ENCODE measurements around the gene EPC1.

The EPC1 gene

DNA sequence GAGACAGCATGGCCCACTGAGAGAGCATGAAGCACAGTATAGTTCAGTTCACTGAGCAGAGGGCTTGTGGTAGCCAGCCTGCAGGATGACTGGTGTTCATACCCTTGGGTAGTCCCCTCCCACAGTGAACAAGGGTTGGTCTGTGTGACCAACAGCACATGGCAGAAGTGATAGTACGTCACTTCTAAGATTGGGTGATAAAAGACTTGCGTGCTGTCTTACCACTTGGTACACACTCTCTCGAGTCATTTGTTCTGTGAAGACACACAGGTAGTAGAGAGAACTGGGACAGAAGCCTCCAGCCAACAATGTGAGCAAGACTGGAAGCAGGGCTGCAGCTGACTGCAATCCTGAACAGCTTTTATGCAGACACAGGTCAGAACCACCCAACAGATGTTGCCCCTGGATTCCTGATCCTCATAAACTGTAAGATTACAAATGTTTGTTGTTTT, 14.6 kb downstream of the EPC1 start:
- DNase-seq (ENCODE audit: low spot score) = peak; percentile 26

DNA sequence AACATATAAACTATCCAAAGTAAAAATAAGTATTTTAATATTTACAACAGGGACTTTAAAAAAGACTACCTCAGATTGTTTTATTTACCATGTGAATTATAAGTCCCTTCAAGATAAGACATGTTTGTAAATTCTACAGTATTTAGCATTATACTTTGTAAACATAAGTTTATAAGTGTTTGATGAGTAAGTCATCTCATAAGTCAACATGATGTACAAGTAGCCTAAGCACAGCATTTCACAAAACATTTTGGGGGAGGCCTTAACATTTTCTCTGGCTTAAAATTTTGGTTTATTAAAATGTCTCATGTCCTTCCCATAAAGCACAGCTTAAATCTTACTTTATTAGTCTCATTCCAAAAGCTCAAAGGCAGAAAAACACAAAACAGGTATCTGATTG, 15.4 kb downstream of the EPC1 start:
- no peak for DNase-seq (ENCODE audit: low spot score)

DNA sequence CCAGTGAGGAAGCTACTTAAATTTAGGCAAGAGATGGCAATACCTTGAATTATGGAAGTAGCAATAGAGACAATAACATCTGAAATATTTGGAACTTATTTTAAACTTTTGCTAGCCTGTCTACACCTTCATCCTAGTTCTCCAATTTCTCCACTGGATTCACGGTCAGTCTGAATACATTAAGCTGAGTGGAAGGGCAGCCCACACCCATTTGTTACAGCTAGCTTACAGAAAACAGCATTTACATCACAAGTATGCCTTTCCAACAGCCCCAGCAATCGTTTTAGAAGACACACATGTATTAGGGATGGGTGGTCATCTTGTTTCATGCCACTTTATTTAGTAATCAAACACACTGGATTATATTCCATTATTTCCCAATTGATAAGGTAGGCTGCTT, 16.7 kb downstream of the EPC1 start:
- DNase-seq (ENCODE audit: low spot score) = no peak

DNA sequence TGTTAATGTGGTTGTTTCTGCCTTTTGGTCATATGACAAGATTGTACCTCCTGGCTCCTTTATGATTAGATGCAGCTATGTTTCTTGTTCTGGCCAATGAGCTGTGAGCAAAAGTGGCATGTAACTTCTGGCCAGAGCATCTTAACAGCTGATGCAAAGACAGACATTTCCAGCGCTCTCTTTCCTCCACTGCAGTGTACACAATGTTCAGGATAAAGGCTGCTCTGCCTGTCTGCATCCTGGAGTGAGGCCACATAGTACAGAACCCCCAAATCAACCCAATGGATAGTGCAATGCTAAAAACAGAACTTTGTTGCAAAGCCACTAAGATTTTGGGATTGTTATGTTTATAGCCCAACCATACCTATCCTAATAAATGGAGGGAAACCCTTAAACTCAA, 17.9 kb downstream of the EPC1 start:
- no peak for DNase-seq (ENCODE audit: low spot score)

DNA sequence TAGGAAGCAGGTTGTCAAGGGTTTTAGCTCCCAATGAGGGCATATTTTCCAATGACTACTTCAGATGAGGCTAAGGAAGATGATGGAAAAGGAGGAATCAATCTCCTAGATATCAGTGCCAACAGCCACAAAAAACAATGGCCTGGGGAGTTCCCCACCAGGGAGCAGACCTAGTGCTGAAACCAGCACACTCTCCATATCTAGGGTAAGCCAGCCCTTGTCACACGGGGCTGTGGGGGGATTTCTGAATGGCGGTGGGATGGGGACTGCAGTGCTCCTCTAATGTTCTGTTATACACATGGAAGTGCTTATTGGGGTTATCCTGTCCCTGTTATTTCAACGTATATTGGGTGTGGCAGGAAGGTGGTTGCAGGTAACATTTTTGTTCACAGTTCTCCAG, 18.5 kb downstream of the EPC1 start:
- no peak for DNase-seq (ENCODE audit: low spot score)

DNA sequence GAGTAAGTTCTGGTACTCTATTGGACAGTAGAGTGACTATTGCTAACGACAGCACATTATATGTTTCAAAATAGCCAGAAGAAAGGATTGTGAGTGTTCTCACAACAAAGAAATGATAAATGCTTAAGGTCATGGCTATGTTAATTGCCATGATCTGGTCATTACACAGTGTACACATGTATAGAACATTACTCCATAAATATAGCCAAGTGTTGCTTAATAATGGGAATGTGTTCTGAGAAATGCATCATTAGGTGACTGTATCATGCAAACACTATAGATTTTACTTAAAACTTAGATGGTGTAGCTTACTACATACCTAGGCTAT, 19.6 kb downstream of the EPC1 start:
- DNase-seq (ENCODE audit: low spot score) = no peak

DNA sequence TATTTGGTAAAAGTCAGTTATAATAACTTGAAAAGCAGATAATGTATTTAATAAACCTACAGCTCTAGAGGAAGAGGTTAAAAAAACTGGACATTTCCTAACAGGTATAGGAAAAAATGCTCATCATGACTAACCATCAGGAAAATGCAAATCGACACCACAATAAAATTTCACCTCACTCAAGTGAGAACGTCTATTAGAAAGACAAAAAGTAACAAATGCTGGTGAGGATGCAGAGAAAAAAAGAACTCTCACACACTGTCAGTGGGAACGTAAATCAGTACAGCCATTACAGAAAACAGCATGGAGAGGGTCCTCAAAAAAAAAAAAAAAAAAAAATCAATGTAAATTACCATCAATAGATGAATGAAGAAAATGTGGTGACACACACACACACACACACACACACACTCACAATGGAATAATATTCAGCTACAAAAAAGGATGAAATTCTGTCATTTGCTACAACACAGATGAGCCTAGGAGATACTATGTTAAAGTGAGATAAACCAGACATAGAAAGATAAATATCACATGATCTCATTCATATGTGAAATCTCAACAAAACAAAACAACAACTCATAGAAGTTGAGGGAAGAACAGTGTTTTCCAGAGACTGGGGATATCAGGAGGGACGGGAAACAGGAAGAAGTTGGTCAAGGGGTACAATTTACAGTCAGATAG, 20.1 kb downstream of the EPC1 start:
- no peak for DNase-seq (ENCODE audit: low spot score)

DNA sequence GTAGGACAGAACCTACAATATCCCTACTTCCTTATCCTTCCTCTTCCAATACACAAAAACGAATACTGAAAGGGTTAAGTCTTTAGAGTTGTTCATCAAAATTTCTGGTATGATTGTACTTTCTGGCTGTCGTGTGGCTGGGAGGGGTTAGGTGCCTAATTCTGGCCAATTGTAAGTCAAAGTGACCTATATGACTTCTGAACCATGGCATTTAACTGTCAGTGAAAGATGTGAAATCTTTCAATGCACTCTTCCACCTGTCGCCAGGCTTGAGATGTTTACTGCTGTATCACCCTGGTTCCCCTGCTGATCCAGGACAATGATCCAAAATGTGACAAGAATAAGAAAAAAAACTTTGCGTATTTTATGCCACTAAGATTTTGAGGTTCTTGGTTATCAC, 20.8 kb downstream of the EPC1 start:
- DNase-seq (ENCODE audit: low spot score) = no peak

DNA sequence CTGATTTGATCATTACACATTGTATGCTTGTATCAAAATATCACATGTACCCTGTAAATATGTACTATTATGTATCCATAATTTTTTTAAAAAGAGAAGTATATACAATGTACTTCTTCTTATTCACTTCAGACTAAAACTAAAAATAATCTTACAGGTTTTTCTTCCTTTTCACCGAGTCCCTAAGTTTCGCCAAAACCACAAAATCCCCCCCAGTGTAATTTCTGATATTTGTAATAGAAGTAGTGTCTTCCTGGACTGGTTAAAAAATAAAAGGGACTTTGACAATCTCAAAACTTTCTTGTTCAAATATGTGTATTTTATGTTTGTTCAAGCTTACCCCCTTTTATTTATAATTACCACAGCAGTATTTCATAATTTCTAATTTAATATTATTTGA, 23.9 kb downstream of the EPC1 start:
- no peak for DNase-seq (ENCODE audit: low spot score)

DNA sequence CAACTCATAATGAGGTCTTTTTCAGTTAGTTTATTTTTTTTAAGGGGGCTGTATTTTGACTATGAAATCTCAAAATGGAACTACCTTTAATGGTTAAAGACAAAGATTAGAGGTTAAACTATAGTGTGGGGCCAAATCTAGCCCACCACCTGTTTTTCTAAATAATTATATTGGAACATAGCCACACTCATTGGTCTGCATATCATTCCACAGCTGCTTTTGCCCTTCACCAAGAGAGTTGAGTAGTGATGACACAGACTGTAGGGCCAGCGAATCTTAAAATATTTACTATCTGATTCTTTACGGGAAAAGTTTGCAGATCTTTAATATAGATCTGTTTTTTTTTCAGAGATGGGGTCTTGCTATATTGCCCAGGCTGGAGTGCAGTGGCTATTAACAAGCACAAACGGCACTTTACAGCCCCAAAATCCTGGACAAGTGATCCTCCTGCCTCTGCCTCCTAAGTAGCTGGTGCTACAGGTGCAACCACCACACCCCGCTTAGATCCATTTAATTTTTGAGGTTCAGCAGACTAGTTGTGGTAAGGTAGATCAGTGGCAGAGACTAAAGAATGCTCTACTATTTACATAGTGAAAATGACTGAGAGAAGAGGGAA, 25.8 kb downstream of the EPC1 start:
- no peak for DNase-seq (ENCODE audit: low spot score)

DNA sequence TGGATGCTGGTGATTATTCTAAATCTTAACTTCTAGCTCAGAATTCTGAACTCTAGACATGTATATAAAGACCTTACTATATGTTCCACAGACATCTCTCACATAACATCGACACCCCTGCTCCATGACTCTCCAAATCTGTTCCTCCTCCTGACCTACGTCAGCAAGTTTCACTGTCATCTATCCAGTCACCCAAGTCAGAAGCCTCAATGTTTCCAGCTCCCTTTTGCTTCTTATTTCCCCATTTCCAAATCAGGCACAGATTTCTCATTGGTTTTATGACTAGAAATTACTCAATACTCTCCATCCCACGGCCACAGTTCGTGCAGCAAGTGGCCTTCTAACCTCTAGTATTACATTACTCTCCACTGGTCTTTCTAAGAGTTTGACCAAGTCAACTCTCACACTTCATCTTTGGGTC, 28.5 kb downstream of the EPC1 start:
- DNase-seq (ENCODE audit: low spot score) = peak; percentile 32

DNA sequence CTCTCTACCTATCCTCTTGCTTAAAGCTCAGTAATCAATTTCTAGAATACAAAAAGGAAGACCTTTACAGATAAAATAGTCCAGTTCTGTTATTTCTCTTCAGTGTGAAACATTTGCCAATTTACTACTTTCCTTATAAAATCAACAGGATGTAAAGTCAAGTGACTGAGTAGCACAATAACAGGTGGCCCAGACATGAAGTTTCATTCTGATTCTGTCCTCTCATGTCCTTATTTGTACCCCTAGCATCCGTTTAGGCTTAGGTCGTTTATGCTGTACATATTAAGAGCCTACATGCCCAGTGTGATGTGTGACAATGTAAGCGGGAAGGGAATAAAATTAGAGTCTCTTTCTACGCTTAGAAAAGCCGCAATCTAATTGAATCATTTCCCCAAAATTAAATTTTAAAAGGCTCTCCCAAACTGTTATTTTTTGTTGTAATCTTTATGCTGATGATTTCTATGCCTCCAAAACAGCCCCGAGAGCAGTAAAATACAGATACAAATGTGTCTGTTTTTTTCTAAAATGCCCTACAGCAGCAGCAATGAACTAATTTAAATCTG, 29.1 kb downstream of the EPC1 start:
- no peak for DNase-seq (ENCODE audit: low spot score)

DNA sequence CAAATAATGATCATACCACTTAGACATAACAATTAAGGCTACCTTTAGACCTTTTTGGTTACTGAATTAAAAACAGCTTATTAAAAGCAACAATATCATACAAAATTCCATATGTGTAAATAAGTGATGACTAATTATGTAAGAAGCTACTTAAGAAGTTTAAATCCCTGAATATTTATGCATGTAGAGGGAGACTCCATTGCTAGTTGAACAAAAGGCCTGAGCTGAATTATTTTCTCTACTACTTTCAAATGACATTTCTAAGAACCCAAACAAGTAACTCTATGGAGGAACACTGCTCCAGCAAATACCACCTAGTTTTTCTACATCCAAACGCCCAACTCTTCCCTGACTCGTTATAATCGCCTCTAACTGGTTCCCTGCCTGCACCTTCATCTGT, 31.5 kb downstream of the EPC1 start:
- DNase-seq (ENCODE audit: low spot score) = no peak

DNA sequence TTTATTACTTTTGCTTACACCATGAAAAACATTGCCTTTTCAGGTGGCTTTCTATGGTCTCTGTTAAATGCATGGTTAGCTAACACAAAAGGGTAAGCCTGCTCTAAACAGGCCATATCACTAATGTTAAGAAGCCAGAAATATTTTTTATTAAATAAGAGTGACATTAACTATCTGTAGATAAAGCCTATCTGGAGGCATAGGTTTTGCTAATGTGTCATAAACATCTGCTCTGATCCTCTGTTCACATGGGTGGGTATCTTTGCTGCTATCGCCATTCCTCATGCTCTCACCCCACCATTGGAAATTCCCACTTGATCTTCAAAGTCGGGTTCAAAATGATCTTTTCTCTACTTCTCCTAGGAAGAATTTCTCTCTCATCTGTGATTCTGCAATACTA, 32.4 kb downstream of the EPC1 start:
- DNase-seq (ENCODE audit: low spot score) = no peak

DNA sequence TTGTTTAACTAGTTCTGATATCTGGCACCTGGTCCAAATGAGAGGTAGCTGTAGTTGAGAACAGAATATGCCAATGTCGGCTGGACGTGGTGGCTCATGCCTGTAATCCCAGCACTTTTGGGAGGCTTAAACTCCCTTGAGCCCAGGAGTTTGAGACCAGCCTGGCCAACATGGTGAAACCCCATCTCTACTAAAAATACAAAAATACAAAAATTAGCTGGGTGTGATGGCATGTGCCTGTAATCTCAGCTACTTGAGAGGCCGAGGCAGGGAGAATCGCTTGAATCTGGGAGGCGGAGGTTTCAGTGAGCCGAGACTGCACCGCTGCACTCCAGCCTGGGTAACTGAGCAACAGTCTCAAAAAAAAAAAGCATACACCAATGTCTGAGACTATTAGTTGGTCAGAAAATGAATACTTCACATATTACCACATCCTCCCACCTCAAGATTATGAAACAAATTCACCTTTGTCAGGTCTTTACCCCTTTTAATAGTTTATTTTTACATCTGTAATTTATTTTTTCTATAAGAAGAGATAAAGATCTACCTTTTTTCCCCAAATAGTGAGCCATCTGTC, 38.8 kb downstream of the EPC1 start:
- no peak for DNase-seq (ENCODE audit: low spot score)

DNA sequence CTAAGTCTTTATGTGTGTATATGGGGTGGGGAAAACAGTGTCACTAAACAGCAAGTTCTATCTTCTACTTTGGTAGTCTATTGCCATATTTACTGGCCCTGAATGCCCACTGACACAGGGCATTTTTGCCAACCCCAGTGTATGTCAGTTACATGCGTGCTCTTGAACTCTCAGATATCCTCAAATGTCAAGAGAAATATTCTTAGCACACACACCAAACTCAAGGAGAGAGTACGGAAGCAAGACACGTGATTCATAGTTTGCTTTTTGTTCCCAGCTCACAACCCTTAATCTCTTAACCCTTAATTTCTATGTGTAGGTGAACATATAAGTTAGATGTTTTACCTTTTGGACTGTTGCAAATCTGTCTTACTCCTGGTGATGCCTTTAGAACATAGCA, 39.3 kb downstream of the EPC1 start:
- no peak for DNase-seq (ENCODE audit: low spot score)

DNA sequence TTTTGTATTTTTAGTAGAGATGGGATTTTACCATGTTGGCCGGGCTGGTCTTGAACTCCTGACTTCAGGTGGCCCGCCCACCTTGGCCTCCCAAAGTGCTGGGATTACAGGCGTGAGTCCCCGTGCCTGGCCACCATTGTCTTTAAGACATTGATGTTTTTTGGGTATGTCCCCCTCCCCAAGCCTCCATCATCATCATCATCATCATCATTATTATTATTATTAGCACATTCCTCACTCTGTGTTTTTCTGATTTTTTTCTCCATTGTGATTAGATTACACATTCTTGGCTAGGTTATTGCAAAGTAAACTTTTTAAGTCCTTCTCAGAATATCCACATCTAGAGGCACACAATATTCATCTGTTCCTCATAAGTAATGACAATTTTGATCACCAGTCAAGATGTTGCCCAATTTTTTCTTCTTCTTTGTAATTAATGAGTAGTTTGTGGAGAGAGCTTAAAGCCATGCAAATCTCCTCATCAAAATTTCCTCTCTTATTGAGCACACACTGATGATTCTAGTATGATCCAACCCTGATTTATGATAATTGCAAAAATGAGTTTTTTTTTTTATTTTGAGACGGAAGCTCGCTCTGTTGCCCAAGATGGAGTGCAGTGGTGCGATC, 47.5 kb downstream of the EPC1 start:
- DNase-seq (ENCODE audit: low spot score) = no peak

DNA sequence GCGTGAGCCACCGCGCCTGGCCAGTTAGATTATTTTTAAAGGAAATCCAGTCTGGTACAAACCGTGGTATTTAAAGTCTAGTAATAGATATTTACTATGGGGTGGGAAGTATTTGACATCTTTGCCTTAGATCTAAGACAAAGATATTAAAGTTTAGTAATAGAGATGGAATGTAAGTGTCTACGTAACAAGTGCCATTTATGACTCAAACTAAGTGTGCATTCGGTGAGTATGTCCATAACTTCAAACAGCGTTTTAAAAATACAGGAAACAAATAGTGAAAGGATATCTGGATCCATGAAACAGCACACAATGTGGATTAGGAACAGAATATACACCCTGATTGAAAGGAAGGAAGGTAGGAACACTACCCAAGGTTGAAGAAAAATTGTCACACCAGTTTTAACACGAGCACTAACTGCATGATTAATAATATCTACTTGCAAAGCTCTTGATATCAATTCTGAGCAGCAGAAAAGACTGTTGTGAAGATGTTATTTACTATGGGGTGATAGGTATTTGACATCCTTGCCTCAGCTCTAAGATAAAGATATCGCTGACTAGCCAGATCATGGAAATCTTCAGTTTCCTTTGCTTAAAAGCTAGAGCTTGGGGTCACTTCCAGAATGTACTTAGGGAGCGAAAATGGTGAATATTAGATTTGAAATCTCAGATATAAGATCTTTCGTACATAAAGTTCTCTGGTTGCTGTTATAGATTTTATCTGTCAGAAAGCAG, 48.7 kb downstream of the EPC1 start:
- no peak for DNase-seq (ENCODE audit: low spot score)

DNA sequence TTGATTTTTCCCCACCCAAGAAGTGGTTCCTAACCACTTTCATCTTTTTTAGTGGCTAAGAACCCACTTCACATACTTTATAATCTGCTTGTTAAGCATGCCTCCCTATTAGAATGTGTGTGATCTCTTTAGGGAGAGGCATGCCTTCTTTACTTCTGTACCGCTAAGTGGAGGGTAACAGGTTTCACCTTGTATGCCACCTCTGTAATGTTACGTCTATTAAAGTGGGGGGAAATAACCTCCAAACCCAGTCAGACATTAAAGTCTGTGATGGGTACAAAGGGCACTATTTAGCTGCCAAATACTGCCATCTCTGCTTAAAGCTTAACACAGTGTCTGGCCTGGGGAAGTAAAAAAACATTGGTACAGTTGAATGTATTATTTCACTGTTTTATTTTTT, 51.9 kb downstream of the EPC1 start:
- DNase-seq (ENCODE audit: low spot score) = no peak

DNA sequence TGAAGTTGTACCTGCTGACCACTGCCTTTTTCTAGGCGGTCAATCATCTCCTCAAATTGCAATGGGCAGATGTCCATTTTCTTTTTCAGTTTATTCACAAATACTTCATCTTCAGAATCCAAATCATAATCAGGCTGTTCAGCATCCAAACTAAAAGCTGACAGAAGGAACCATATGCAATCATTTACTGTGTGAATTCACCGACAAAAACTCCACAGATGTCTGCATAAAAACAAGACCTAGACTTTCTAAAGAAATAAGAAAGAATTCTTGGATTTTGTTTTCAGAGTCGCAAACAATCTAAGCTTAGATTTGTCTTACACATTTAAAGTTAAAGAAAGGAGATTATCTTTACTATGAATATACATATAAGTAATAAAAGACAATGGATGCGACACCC, 53.4 kb downstream of the EPC1 start:
- no peak for DNase-seq (ENCODE audit: low spot score)

DNA sequence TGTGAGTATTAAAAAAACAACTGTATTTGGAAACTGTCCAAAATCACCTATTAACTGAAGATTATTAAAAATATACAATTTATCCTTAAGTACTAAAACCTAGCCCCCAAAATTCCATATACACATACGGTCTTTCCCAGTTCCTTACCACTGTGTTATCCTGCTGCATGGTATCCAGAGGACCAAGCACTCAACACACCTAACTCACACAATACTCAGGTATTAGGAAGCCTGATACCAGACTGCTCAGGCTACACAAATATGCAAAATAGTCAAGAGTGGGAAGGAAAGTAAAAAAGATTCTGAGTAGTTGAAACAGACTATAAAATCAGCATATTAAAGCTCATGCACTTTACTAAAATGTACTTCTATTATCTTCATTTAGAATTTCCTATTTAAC, 67.2 kb downstream of the EPC1 start:
- DNase-seq (ENCODE audit: low spot score) = no peak

DNA sequence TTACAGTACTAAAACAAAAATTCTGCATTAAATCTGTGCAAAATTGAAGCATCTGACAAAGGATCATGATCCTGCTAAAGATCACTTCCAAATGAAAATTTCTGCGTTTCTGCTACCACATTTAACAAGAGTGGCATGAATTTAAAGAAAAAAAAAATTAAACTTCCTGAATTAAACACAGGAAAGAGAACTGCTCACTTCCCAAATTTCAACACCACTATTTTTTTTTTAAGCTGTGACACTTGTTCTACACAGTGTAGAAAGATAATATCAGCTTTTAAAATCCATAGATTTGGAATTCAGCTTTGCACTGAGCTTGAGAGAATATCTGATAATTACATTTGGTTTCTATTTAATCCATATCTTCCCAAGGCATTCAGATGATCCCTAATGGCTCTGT, 73.6 kb downstream of the EPC1 start:
- no peak for DNase-seq (ENCODE audit: low spot score)

All from globus pallidus (tissue), 1 donor.